Fibroblast of lung (primary cell): Measurements from ENCODE around the gene DDTL. TPM values are rescaled to one million over a fixed set of nuclear protein-coding genes. Genes with fewer than 3 reads are reported as not detected.

ENCODE experiments used
- DNase-seq, 2 donors: peaks; one replicate each; pipeline versions ENCODE4 v3.0.0 to v3.0.0-alpha.2; 2010; ENCODE audit warnings: low read depth in 2 of 2
- H2AFZ ChIP-seq: 2 replicates; pipeline ENCODE4 v1.5.1; 2012; ENCODE audit warnings: low read length, control low read depth, inconsistent platforms
- H3K27ac ChIP-seq: 2 replicates; pipeline ENCODE4 v1.5.1; 2011; ENCODE audit warnings: low read length, control low read depth; ENCODE audit not compliant: insufficient read depth
- H3K27me3 ChIP-seq: 2 replicates; pipeline ENCODE4 v1.5.1; 2011; ENCODE audit warnings: mild to moderate bottlenecking, low read length; ENCODE audit not compliant: control insufficient read depth, insufficient read depth
- H3K36me3 ChIP-seq: 2 replicates; pipeline ENCODE4 v1.5.1; 2011; ENCODE audit warnings: low read length; ENCODE audit not compliant: control insufficient read depth, insufficient read depth
- H3K4me1 ChIP-seq: 2 replicates; pipeline ENCODE4 v1.5.1; 2011; ENCODE audit warnings: low read length; ENCODE audit not compliant: control insufficient read depth, insufficient read depth; ENCODE audit errors: extremely low read depth
- H3K4me2 ChIP-seq: 2 replicates; pipeline ENCODE4 v1.5.1; 2011; ENCODE audit warnings: low read length, control low read depth; ENCODE audit not compliant: insufficient read depth; ENCODE audit errors: extremely low read depth
- H3K4me3 ChIP-seq, 4 experiments: fragments of 200-600 bp in 1 of 4; sonication (generic) in 1 of 4; replicated peaks in 1 of 4; 2 replicates each; pipeline ENCODE4 v1.5.1; 2011 to 2016; ENCODE audit warnings: low read length in 4 of 4, low read depth in 3 of 4, mild to moderate bottlenecking in 3 of 4, control low read depth in 2 of 4, inconsistent platforms in 1 of 4, mixed read lengths in 1 of 4; ENCODE audit not compliant: insufficient read depth in 1 of 4; ENCODE audit errors: control extremely low read depth in 1 of 4
- H3K79me2 ChIP-seq: 2 replicates; pipeline ENCODE4 v1.5.1; 2012; ENCODE audit warnings: mild to moderate bottlenecking, low read length, inconsistent platforms; ENCODE audit not compliant: control insufficient read depth, insufficient read depth
- H3K9ac ChIP-seq: 2 replicates; pipeline ENCODE4 v1.5.1; 2011; ENCODE audit warnings: mild to moderate bottlenecking, low read length, control low read depth; ENCODE audit not compliant: insufficient read depth
- H3K9me3 ChIP-seq: 2 replicates; pipeline ENCODE4 v1.5.1; 2012; ENCODE audit warnings: low read depth, low read length; ENCODE audit not compliant: control insufficient read depth, insufficient read depth
- H4K20me1 ChIP-seq: 2 replicates; pipeline ENCODE4 v1.5.1; 2011; ENCODE audit warnings: low read length; ENCODE audit not compliant: control insufficient read depth, insufficient read depth; ENCODE audit errors: extremely low read depth
- EZH2 ChIP-seq: IDR thresholded peaks from 2 replicates; pipeline ENCODE4 v1.5.1; 2012; ENCODE audit warnings: low read length, control low read depth, mild to moderate bottlenecking; ENCODE audit errors: missing control alignments
- polyA plus RNA-seq, 2 donors: library from polyadenylated mRNA; depleted of rRNA in 1 of 2; stranded (reverse) in 1 of 2; unstranded in 1 of 2; fragments of >200 nt; gene quantifications; 2 replicates each; pipeline ENCODE4 v1.2.1, GENCODE V29; 2011 to 2012; ENCODE audit warnings: missing spikeins in 1 of 2
- total RNA-seq: library from RNA; depleted of rRNA; stranded (reverse); fragments of >200 nt; gene quantifications from 2 replicates; pipeline ENCODE4 v1.2.1, GENCODE V29; 2014
- TF ChIP-seq, protein P1 (sequence below), 2 donors: IDR thresholded peaks in 1 of 2; conservative IDR thresholded peaks in 1 of 2; 1 replicate in 1 of 2; 2 replicates in 1 of 2; pipeline ENCODE4 v1.5.1; 2011 to 2012; ENCODE audit warnings: low read length in 2 of 2, control low read depth in 1 of 2, inconsistent platforms in 1 of 2, low read depth in 1 of 2, mild to moderate bottlenecking in 1 of 2

DDTL gene
- total and polyA plus RNA-seq, 2 donors (not counting 1 experiment from before 2014, with no cell fraction given), result 0.51 to 4.1 TPM

- Histone ChIP-seq H3K27ac (no peak overlapping the region), H2AFZ (no peak overlapping the region), H3K36me3 (no peaks in the 10 kb centered on the region), H3K9ac (no peak overlapping the region), H3K27me3 (no peaks in the 10 kb centered on the region), H3K4me1 (no peaks in the 10 kb centered on the region), H3K79me2 (no peaks in the 10 kb centered on the region), H3K4me2 (no peak overlapping the region), H3K4me3 (no peak overlapping the region), H4K20me1 (no peaks in the 10 kb centered on the region), H3K9me3 (no peaks in the 10 kb centered on the region)
- TF ChIP-seq, protein P1, sequence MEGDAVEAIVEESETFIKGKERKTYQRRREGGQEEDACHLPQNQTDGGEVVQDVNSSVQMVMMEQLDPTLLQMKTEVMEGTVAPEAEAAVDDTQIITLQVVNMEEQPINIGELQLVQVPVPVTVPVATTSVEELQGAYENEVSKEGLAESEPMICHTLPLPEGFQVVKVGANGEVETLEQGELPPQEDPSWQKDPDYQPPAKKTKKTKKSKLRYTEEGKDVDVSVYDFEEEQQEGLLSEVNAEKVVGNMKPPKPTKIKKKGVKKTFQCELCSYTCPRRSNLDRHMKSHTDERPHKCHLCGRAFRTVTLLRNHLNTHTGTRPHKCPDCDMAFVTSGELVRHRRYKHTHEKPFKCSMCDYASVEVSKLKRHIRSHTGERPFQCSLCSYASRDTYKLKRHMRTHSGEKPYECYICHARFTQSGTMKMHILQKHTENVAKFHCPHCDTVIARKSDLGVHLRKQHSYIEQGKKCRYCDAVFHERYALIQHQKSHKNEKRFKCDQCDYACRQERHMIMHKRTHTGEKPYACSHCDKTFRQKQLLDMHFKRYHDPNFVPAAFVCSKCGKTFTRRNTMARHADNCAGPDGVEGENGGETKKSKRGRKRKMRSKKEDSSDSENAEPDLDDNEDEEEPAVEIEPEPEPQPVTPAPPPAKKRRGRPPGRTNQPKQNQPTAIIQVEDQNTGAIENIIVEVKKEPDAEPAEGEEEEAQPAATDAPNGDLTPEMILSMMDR (conservative IDR thresholded peaks at IDR 0.05 in 1 of 2, IDR thresholded peaks at IDR 0.05 in 1 of 2; ENCODE audit: low read depth in 1 of 2, low read length in 2 of 2), result no peak
- TF ChIP-seq EZH2, result no peak
- DNase-seq, result no peak
These were observed 41.6 kb upstream of the DDTL start for GRCh38 chr22:23925020-23925606.

GRCh38 chr22:23926561-23926960, 40.1 kb upstream of the DDTL start:
- H3K4me2 ChIP-seq, result no peak overlapping the region

DNA sequence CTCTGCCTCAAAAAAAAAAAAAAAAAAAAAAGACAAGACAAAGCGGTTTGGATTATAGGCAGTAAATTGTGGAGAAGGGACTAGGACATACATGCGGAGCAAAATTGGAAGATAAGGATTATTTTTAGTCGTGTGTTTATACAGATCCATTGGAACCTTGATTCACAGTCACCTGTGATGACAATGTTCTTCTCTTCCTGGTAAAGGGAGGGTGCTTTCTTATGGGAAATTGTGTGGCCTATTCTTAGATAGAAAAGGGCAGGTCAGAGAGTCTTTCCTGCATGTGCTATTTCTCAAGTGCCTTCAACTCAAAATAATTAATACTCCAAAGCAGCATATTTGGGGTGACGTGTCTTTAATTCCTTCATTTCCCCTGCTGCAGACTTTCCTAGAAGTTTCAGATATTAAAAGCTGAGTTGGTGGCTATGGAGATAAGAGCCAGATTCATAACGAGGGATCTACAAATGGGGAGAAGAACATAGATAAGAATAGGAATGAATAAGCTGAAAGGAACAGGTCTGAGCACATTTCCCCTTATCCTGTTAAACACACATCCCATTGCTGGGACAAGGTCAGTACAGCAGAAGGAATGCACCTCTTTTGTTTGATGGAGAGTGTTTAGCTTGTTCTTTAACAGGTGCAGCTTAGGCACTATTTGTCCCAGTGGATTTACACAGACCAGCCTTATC, 28.2 kb upstream of the DDTL start:
- H3K27me3 ChIP-seq, result no peaks in the 10 kb centered on the region
- no peak overlapping the region for H3K9ac ChIP-seq
- H3K79me2 ChIP-seq, result no peaks in the 10 kb centered on the region
- no peaks in the 10 kb centered on the region for H3K36me3 ChIP-seq
- TF ChIP-seq, protein P1 (conservative IDR thresholded peaks at IDR 0.05 in 1 of 2, IDR thresholded peaks at IDR 0.05 in 1 of 2; ENCODE audit: low read depth in 1 of 2, low read length in 2 of 2), result no peak
- TF ChIP-seq EZH2, result no peak
- no peak for DNase-seq
- H3K4me2 ChIP-seq, result no peak overlapping the region
- no peaks in the 10 kb centered on the region for H4K20me1 ChIP-seq
- H3K9me3 ChIP-seq, result no peaks in the 10 kb centered on the region
- H2AFZ ChIP-seq, result no peak overlapping the region
- no peaks in the 10 kb centered on the region for H3K4me1 ChIP-seq
- H3K27ac ChIP-seq, result no peak overlapping the region
- no peak overlapping the region for H3K4me3 ChIP-seq

More at GRCh38 chr22:23926561-23926960, 40.1 kb upstream of the DDTL start:
- no peak overlapping the region for H3K27ac ChIP-seq
- H2AFZ ChIP-seq, result no peak overlapping the region
- no peaks in the 10 kb centered on the region for H3K36me3 ChIP-seq
- no peak for TF ChIP-seq EZH2
- TF ChIP-seq, protein P1 (conservative IDR thresholded peaks at IDR 0.05 in 1 of 2, IDR thresholded peaks at IDR 0.05 in 1 of 2; ENCODE audit: low read depth in 1 of 2, low read length in 2 of 2), result no peak
- no peaks in the 10 kb centered on the region for H4K20me1 ChIP-seq
- no peak overlapping the region for H3K9ac ChIP-seq
- no peak for DNase-seq
- no peaks in the 10 kb centered on the region for H3K27me3 ChIP-seq
- H3K4me3 ChIP-seq, result no peak overlapping the region
- no peaks in the 10 kb centered on the region for H3K4me1 ChIP-seq
- H3K9me3 ChIP-seq, result no peaks in the 10 kb centered on the region
- H3K79me2 ChIP-seq, result no peaks in the 10 kb centered on the region
